NCI-H2227 (cell line): ENCODE measurements around the gene ZNF343.

ENCODE experiments used
- DNase-seq: peaks from one replicate; lab custom pipeline; 2025; ENCODE audit not compliant: unreplicated experiment; lab: John Stamatoyannopoulos, UW

The ZNF343 gene

GRCh38 chr20:2473516-2473915 is 35.2 kb downstream of the ZNF343 start:
- no peak for DNase-seq

GRCh38 chr20:2470423-2471193 is 38.1 kb downstream of the ZNF343 start, which contains the start of gene SNRPB:
TSS of gene SNRPB (minus strand) at chr20:2470789. CDS start at chr20:2470690, 99 bp downstream.
- peak; percentile 99 for DNase-seq

DNA sequence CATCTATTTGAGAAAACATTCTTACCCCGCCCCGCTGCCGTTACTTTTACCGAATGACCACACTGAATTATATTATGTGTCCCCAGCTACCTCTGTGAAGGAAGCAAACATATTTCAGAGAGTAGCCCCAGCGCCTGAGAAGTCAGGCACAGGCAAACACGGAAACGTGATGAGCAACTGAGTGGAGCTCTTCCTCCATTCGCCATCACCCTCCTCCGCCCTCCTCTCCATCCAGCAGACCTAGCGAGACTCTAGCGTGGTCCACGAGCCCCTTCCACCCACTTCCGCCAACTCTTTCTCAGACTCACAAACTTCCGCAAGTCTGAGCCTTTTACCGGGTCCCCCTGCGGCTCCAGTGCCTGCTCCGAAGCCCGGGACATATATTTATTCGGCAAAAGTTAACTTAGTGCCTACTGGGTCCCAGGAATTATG is 38.7 kb downstream of the ZNF343 start:
- peak; percentile 65 for DNase-seq

- no peak for DNase-seq
Observed at GRCh38 chr20:2468581-2469407, 39.9 kb downstream of the ZNF343 start.

DNA sequence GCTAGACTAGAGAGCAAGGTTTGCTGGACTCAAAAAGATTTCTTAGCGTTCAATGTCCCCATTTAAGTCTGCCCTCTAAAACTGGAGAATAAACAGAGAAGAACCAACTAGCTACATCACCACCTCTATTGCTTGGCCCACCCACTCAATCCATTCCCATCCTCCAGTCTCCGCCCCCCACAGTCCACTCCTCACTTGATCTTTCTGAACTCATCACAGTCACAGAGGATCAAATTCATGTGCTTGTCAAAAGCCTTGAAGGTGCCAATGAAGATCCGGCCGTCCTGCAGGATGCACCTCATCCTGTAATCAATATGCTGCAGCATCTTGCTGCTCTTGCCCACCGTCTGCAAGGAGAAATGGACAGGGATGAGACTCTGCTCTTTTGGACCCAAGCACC is 41.3 kb downstream of the ZNF343 start:
- no peak for DNase-seq

- DNase-seq: no peak
Observed at GRCh38 chr20:2465100-2465499, 43.6 kb downstream of the ZNF343 start.

DNA sequence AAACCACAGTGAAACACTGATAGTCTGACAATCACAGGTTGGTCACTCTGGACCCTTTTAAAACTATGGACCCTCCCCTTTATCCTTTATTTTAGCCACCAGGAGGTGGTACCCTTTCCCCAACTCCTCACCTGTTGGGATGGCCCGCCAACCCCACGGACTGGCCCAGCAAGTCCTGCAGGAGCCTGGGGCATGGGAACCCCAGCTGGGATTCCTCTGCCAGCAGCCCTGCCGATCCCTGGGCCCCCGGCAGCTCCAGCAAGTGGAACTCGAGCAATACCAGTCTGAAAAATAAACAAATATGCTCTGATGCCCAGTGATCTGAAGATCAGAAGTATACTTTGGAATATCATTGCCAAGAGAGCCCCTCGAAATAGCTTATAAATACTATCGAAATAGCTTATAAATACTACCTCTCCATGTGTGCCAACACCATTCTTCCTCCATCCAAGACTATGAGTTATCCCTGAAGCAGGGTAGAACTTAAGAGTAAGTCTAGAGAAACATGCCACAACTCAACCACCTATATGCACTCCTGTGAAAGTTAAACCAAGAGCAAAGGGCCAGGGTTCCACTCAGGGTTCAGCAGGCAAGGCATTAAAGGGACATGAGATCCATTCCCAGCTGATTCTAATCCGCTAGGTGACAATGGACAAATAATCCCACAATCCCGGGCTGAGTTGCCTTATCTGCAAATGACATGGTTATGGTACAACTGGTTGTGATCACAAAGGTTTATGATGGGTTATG is 44.9 kb downstream of the ZNF343 start:
- DNase-seq: no peak

GRCh38 chr20:2462484-2462883 is 46.2 kb downstream of the ZNF343 start:
- no peak for DNase-seq

DNA sequence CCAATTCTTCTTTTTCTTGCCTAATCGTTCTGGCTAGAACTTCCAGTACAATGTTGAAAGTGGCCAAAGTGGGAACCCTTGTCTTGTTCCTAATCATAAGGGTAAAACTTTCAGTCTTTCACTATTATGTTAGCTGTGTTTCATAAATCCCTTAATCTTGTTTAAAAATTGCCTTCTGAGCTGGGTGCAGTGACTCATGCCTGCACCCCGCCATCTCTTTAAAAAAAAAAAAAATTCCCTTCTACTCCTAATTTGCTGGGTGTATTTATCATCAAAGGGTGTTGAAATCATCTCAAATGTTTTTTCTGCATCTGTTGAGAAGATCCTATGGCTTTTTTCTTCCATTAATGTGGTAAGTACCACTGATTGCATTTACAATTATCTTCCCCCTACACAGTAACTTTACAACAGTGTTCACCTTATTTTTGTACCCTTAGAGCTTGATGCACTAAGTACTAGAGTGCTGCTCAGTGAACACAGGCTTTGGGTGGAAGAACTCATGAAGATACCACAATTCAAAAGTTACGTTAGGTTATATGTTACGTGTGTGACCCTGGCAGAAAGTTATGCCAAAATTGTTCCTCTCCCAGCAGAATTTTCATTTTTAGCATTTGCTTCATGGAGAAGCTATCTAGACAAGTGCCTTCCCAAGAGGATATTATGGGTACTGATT is 47.8 kb downstream of the ZNF343 start:
- no peak for DNase-seq

- no peak for DNase-seq
Observed at GRCh38 chr20:2459981-2460751, 48.5 kb downstream of the ZNF343 start.

- DNase-seq: no peak
Observed at GRCh38 chr20:2458919-2459499, 49.7 kb downstream of the ZNF343 start.

GRCh38 chr20:2455771-2456497 is 52.8 kb downstream of the ZNF343 start:
- DNase-seq: no peak

- DNase-seq: no peak
Observed at GRCh38 chr20:2453792-2454191, 54.9 kb downstream of the ZNF343 start.

DNA sequence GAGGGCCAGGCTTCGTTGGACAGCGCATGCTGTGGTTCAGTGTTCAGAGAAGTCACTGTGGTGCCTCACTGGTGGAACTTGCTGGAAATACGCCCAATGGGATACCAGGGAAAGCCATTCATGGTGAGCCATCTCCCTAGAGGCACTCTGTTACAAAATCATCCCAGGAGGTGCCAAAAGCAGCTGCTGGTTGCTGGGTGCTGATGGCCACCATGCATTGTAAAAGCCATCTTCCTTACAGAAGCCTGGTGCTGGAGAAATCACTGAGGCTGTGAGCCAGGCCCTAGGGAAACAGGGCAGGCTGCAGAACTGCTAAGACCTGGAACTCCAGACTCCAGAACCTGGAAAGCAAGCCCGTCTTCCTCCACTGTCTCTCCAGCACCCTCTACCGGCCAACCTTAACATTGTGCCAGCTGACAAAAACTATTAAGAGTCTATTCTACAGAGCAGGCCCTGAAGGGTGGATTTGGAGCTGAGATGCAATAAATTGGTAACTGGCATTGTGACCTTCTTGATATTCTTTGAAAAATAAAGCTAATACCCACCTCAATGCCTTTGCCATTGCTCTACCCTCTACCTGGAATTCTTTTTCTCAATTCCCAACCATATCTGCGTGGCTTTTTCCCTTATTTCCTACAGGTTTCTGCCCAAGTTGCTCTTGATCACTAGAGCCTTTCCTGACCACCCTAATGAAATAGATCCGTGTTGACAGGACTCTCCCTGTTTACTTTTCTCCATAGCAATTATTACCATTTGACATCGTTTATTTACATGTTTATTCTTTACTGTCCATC is 56.6 kb downstream of the ZNF343 start:
- peak; percentile 87 for DNase-seq

- DNase-seq: no peak
Observed at GRCh38 chr20:2451422-2451821, 57.3 kb downstream of the ZNF343 start.

DNA sequence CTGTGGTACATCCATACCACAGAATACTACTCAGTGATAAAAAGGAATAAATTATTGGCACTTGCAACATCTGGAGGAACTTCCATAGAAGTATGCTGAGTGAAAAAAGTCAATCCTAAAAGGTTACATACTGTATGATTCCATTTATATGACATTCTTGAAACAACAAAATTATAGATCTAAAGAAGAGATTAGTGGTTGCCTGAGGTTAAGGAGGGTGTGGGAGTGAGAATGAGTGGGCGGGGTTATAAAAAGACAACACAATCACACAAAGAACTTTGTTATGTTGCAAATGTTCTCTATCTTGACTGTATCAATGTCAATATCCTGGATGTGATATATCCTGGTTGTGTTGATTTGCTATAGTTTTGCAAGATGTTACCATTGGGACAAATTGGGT is 59.3 kb downstream of the ZNF343 start:
- no peak for DNase-seq

DNA sequence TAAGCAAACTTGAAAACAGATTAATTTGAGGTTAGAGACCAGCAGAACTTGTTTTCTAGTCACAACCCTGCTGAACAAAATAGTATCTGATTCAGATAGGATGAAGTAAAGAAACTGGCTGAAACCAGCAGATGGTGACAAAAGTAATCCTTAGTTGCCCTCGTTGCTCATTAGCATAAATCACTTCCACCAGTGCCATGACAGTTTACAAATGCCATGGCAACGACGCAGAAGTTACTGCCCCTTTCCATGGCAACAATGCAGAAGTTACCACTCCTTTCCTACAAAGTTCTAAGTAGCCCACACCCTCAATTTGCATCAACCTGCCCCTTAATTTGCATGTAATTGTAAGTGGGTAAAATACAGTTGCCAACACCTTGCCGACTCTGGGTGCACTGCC is 61.9 kb downstream of the ZNF343 start:
- DNase-seq: no peak
